T-helper 1 cell treated with Interleukin-12 subunit alpha and Interleukin-12 subunit beta and Interleukin-4 antibody, amounts not matched to agents 30 ng/mL and 1 ng/mL, for 36 hours (primary cell): ENCODE data around the gene PRR36. TPM values are rescaled to one million over a fixed set of nuclear protein-coding genes. Genes with fewer than 3 reads are reported as not detected.

Experiments
- intact Hi-C: fragments of 100-400 bp; cut with micrococcal nuclease; formaldehyde crosslinking; loops from one replicate; pipeline ENCODE4 v1.15.1; 2024
- total RNA-seq: library from RNA; stranded (reverse); gene quantifications from 2 replicates; pipeline ENCODE4 v1.2.3, GENCODE V29; 2022

PRR36 gene
- total RNA-seq, 1 donor from 2014 or later: 0.34 TPM

DNA sequence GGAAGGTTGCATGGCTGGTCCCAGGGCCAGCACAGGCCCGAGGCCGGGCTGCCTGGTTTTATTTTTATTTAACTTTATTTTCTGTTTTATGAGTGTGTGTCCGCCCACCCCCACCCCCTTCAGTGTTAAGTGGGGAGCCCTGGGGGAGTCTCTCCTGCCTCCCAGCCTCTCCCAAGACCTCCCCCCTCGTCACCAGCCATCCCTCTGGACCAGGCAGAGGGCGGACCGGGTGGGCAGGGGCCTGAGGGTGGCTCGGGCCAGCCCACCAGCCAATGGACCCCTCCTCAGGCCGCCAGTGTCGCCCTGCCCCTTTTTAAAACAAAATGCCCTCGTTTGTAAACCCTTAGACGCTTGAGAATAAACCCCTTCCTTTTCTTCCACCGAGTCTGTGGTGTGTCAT is 39.9 kb upstream of the PRR36 start:
- intact Hi-C loops: no loop called here

DNA sequence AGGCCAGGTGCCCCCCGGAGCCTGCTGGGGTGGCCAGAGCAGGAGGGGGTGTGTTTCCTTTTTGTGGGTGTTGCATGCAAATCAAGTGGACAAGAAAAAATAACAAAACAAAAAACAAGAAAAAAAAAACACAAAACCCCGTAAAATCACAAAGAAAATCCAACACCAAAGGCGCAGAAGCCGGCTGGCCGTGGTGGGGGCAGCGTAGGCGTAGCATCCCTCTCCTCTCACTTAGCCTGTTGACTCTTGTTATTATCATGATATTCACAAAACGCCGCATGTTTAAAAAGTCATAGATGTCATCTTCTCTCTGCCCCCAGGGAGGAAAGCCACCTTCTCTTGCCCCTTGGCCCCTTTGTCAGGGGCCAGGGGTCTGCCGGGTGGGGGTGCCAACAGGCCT is 39.5 kb upstream of the PRR36 start:
- intact Hi-C loops: no loop called here

DNA sequence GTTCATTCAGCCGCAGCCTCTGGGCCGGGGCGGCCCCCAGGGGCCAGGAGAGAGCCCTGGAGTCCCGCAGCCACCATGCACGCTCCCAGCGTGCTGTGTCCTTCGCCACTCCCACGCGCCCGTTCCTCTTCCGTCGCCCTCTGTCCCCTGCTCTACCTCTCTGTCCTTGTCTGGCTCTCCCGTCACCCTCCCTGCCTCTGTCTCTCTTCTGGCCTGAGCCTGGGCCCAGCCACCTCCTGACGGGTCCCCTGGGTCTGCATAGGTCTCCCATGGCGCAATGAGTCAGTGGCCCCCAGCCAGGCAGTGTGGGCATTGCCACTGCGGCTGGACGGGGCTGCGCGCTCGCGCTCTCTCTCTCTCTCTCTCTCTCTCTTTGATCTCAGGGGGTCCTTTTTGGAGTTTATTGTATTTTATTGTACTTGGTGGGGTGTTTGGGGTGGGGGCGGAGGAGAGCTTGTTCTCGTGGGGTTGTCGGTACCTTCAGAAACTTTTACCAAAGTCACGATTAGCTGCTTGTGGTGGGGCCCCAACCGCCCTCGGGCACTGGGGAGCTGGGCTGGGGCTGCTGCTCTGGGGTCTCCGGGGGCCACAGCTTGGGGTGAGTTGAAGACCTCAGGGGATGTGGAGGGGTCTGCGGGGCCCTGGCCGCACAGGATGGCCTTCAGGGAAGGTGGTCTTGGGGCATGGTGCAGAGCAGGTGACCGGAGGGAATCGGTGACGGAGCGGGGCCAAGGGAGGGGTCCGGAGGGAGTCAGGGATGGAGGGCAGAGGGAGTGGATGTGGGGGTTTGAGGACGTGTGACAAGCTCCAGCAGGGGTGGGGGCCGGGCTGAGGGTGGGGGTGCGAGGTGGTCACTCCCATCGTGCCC is 38.7 kb upstream of the PRR36 start:
- intact Hi-C loops: no loop called here

DNA sequence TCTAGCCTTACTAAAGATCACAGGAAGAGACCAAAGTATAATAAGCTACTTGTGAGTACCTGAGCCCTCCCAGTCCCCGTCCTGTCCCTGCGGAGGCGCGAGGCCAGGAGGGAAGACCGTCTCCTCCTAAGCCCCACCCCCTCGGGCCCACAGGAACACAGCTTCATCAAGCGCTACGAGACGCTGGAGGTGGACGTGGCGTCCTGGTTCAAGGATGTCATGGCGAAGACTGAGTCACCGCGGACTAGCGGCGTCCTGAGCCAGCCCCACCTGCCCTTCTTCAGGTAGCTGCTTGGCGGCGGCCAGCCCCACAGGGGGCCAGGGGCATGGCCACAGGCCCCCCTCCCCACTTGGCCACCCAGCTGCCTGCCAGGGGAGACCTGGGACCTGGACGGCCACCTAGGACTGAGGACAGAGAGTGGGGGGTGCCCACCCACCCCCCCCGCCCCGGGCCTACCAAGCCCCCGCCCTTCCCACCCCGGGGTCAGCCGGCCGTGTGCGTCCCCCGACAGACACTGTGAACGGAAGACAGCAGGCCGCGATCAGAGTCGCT is 38.0 kb upstream of the PRR36 start:
- intact Hi-C loops: no loop called here

DNA sequence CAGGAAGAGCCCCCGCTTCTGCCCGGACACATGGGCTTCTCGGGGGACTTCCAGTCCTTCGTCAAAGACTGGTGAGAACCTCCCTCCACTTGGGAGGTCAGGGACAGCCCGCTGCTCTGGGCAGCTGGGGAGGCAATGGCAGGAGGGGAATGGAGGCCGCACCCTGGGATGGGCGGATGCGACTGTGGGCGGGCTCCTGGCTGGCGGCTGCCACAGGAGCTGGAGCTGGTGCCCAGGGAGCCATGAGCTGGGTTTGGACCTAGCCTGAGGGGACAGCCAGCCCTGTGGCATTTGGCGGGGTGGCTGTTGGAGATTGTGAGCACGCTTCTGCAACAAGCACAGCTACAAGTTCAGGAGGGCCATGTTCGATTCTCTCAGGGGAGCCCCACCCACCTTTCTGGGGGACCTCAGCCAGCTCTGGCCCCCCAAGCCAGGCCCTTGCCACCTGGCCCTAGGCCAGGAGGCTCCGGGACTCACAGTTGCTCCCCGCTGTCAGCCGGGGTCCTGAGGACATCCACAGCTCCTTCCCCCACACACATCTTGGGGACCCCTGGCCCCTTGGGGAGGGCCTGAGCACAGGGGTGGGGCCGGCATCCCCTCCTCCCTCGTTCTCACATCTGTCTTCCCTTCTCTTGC is 37.4 kb upstream of the PRR36 start:
- intact Hi-C loops: no loop called here

DNA sequence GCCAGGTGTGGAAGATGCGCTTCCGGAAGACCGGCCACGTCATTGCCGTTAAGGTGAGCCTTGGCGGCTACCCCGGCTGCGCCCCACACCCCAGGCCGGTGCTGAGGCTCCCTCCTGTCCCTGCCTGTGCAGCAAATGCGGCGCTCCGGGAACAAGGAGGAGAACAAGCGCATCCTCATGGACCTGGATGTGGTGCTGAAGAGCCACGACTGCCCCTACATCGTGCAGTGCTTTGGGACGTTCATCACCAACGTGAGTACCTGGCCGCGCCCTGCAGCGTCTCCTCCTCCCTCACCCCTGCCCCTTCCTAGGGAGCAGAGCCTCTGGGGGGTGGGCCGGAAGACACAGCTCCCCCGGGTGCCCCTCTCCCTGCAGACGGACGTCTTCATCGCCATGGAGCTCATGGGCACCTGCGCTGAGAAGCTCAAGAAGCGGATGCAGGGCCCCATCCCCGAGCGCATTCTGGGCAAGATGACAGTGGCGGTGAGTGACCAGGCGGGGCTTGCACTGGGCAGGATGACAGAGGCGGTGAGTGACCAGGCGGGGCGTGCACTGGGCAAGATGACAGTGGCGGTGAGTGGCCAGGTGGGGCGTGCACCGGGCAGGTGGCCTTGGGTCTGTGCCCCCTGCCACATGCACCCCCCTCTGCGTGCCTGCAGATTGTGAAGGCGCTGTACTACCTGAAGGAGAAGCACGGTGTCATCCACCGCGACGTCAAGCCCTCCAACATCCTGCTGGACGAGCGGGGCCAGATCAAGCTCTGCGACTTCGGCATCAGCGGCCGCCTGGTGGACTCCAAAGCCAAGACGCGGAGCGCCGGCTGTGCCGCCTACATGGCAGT is 36.4 kb upstream of the PRR36 start:
- intact Hi-C loops: no loop called here

DNA sequence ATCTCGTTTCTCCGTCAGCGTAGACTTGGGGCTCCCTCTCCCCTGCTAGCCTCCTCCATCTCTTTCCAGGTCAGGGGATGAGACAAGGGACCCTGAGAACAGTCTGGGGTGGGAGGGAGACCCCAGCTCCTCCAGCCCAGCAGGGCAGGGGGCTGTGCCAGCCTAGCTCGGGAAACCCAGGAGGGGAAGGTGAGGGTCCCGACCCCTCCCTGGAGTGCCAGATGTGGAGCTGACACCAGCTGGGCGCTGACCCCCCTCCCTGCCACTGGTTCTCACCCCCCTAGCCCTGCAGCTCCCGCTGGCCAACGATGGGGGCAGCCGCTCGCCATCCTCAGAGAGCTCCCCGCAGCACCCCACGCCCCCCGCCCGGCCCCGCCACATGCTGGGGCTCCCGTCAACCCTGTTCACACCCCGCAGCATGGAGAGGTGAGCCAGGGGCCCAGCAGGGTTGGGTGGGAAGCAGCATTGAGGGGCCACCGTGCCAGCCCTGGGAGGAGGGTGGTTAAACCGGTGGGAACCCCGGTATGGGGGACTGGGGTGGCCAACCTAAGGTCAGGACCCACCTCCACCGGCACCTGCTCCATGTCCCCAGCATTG is 35.4 kb upstream of the PRR36 start:
- intact Hi-C loops: no loop called here

DNA sequence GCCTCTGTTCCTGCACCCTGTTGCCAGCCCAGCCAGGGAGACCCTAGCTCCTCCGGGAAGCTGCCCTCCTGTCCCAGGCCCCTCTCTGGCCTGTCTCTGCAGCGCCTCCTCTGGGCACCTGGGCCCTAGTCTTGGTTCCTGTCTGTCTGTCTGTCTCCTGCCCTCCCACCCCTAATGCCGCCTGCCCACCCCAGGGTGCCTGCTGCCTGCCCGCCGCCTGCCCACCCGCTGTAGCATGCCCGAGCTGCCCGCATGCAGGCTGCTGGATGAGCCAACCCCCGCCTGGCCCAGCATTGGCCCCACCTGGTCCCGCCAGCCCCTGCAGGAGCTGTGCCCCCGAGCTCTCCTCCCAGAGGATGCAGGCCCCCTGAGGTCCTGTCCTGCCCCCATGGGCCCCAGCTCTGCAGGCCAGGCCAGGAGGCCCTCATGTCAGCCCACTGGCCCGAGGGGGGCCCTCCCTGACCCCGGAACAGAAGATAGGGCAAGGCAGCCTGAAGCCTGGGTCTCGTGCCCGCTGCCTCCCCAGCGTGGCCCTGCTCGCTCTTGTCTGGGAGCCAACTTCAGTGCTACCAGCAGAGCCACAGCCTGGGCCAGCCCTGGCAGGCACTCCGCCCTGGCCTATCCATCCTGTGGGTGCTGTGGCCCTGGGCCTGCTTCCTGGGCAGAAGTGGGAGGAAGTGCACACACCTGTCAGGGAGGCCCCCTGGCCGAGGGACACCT is 34.7 kb upstream of the PRR36 start:
- intact Hi-C loops: no loop called here

DNA sequence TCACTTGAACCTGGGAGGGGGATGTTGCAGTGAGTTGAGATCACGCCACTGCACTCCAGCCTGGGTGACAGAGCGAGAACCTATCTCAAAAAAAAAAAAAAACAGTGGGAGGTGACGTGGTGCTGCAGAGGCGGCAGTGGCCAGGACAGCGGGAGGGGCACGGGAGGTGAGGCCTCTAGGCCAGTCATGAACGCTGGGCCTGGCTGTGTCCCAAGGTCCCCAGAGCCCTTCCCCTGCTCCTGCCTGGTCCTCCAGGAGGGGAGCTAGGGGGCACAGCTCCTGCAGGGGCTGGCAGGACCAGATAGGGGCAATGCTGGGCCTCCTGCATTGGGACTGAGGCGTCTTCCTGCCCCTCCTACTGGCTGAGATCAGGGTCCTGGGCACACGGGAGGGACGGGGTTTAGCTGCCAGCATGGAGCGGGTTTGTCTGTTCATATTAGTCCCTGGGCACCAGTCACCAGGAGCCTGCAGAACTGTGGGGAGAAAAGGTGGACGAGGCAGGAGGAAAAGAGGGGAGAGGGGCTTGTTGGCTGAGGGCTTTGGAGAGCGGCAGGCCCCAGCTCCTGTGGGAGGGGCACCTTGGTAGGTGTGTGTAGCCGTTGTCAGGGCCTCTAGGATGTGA is 34.0 kb upstream of the PRR36 start:
- intact Hi-C loops: no loop called here

DNA sequence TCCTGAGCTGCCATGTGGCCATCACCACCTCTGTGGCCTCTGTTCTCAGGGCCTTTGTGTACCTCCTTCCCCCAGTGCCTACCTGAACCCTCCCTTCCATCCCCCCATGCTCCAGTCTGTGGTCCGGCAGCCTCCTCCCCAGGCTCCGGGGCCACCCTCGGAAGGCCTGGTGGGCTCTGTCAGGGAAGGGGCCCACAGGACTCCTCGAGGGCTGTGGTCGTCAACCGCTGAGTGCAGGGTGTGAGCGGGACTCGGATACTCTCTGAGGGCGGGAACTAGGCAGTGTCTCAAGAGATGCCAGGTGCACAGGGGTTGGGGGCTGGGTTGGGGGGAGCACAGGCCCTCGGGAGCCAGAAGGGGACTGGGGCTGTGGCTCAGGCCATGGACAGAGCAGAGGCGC is 33.4 kb upstream of the PRR36 start:
- intact Hi-C loops: no loop called here

DNA sequence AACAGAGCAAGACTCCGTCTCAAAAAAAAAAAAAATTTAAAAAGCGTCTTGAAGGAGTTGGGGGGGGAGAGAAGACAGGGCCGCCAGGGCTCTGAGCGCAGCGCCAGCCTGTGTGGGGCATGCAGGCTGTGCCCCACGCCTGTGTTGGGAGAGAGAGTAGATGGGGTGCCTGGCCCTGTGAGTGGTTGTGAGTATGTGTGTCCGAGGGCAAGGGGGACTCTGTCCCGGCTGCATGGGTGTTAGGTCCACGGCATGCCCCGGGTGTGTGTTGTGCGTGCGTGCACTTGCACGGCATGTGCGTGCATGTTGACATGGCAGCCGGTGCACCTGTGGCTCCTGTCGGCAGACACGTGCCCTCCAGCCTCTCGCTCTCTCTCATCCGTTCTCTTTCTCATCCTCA is 32.9 kb upstream of the PRR36 start:
- intact Hi-C loops: no loop called here

DNA sequence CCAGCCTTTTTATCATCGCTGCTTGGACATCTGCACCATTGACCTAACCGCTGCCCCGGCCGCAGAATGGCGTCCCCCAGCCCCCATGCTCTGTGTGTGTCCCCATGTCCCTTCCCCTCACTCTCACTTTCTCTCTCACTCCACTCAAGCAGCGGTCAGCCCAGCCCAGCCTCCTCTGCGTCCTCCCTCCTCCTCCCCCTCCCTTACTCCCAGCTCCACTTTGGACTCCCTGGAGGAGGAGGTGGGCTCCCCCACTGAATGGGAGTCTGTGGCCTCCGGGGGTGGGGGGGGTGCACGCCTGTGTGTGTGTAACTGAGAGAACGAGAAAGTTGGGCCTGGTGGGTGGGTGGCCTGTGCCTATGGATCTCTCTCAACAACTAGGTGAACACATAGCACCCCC is 31.7 kb upstream of the PRR36 start:
- intact Hi-C loops: no loop called here

DNA sequence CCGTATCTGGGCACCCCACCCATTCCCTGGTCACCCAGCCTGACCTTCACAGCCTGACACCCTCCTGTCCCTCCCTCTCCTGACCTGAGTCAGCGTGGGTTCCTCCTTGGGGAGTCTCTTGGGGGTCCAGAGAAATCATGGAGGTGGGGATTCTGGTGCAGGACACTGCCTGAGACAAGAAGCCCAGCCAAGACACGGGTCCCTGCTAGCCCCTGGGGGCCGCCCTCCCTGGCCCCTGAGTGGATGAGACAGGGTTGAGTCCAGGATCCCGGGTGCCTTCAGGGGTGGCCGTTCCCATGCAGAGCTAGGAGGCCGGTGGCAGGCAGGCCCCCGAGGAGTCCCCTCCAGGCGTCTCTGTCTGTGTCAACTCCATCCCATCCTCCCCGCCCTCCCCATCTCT is 31.1 kb upstream of the PRR36 start:
- intact Hi-C loops: no loop called here

DNA sequence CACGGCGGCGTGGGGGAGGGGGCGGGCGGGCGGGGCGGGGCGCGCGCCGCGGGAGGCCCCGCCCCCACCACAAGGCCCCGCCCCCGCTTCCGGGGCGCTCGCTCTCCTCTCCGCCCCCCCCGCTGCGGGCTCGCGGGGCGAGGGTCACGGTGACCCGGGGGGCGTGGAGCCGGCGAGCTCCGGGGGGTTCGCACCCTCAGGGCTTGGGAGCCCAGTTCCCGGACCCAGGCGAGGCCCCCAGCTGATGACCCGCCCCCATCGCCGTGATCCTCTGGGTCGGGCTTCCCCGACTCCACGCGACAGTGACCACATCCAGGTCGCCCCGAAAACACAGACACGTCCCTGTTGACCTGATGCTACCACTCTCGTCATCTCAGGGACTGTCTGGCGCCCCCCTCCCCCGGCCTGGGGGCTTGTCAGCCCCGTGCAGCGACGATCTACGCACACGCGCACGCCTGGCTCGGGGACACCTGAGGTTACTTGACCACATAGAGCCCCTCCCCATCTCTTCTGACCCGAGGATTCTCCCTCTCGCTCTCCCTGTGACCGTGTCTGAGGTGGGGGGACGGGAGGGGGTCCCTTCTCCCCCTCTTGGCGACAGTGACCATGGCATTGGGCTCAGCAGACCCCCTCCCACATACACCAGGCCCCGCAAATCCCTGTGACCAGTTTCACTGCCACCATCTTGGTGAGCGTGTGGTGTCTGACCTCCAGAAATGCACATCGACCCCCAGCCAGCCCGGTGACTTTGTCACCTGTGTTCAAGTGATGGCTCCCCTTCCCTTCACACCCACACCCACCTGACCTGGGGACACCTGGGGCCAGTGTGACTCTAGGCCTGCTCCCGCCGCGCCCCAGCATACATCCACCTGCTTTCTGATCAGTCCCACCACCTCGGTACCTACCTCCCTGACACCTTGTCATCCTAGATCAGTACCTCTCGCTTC is 30.2 kb upstream of the PRR36 start:
- intact Hi-C loops: no loop called here

DNA sequence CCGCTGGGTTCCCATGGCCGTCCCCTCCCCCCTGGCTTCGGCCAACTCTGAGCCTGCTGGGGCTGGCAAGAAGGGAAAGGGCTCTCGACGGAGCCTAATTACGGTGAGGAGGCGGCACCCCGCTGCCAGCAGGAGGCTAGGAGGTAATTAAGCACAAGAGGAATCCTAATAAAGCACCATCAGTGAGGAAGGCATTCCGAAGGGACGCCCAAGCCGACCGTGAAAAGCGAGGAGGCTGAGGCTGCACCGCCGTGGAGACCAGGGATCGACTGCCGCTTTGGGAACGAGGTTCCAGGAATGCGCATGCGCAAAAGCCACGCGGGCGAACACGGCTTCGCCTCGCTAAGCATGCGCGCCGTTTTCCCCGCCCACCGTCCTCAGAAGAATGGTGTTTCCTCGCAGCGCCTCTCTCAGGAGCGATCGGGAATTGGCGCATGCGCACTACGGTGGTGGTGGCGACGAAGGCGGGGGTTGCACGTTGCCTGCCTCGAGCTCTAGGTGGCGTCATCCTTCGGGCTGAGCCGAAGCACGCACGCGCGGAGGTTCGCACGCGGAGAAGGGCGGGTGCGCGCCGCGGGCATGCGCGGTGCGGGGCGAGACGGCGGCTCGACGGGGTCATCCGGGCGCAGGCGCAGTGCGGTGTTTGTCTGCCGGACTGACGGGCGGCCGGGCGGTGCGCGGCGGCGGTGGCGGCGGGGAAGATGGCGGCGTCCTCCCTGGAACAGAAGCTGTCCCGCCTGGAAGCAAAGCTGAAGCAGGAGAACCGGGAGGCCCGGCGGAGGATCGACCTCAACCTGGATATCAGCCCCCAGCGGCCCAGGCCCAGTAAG is 29.3 kb upstream of the PRR36 start, which contains the start of gene MAP2K7:
MAP2K7 (plus strand) TSS at position 634 of the 830 bp plus-strand sequence; CDS start at position 702, 68 bp downstream.
- intact Hi-C loops: loop anchor here (1.0 kb wide), 7 partner anchors 13 to 369 kb away; partner anchors contain the start of genes PET100, SNAPC2, TIMM44 and XAB2

DNA sequence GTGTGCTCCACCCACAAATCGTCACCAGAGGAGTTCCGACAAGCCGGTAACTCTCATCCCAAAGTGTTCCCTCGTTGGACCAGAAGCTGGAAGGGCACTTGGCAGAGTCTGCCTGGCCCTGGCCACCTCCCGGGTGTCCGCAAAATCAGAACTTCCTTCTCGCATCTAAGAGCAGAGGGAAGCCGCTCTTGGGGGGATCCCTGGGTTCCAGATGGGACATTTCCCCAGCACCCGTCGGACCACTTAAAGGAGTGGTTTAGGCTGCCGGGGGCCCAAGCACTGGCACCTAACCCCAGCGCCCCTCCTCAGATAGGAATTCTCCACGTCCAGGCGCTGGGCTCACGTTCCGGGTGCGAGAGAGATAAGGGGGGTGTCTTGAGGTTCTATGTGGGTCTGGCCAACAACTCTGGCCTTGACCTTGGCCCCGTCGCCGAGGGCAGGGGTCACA is 28.6 kb upstream of the PRR36 start:
- intact Hi-C loops: loop anchor here (1.0 kb wide), 7 partner anchors 13 to 369 kb away; partner anchors contain the start of genes PET100, SNAPC2, TIMM44 and XAB2

DNA sequence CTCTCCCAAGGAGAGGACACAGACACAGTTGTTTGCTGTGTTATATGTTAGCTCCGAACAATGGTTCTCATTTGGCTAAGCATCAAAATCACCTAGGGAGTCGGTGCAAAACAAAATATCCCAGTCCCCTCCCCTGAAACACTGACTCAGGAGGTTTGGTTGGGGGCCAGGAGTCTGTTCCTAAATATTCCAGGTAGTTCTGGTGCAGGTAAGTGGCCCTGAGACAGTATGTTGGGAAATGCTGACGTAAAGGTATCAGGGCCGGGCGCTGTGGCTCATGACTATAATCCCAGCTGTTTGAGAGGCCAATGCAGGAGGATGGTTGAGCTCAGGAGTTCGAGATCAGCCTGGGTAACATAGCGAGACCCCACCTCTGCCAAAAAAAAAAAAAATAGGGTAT is 27.1 kb upstream of the PRR36 start:
- intact Hi-C loops: no loop called here

DNA sequence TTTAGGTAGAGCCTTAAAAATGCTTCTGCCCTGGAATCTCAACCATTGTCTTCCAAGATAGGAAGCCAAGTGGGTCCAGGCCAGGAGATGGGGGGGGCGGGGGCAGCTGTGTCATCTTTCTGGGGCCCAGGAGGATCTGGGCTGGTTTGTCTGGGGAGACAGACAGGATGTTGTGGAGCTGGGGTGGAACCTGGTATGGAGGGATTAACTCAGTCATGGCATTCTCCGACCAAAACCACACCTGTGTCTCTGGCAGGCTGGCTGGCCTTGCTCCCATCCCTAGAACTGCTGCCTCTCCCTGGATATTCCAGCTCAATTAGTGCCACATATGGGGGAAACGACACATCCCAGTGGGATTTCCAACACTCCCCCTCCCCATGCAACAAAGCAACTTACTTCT is 26.7 kb upstream of the PRR36 start:
- intact Hi-C loops: no loop called here
